Activated T-cell treated with anti-CD3 and anti-CD28 coated beads, Interleukin-2, amount 50 U/mL, for 24 hours (primary cell): ENCODE results near the gene ZNF497.
"Not testable (repeated sequence)": the region's sequence is repeated elsewhere in the genome, so short reads cannot be mapped to it uniquely, and the experiment has no call there.

Experiments used
- DNase-seq: peaks from one replicate; pipeline ENCODE4 v3.0.0-alpha.2; 2020
- H3K27ac Mint-ChIP-seq: 2 replicates; pipeline ENCODE4 v1.8.0; 2020; ENCODE audit warnings: mild to moderate bottlenecking, mixed read lengths
- H3K27me3 Mint-ChIP-seq: 2 replicates; pipeline ENCODE4 v1.8.0; 2020; ENCODE audit warnings: mixed read lengths
- H3K36me3 Mint-ChIP-seq: 2 replicates; pipeline ENCODE4 v1.8.0; 2020; ENCODE audit warnings: low read depth, mixed read lengths
- H3K4me1 Mint-ChIP-seq: 2 replicates; pipeline ENCODE4 v1.8.0; 2020; ENCODE audit warnings: low read depth, mixed read lengths
- H3K4me3 Mint-ChIP-seq: 2 replicates; pipeline ENCODE4 v1.8.0; 2020; ENCODE audit warnings: mild to moderate bottlenecking, moderate library complexity, mixed read lengths
- H3K9me3 Mint-ChIP-seq: 2 replicates; pipeline ENCODE4 v1.8.0; 2020; ENCODE audit warnings: mixed read lengths

Gene ZNF497

DNA sequence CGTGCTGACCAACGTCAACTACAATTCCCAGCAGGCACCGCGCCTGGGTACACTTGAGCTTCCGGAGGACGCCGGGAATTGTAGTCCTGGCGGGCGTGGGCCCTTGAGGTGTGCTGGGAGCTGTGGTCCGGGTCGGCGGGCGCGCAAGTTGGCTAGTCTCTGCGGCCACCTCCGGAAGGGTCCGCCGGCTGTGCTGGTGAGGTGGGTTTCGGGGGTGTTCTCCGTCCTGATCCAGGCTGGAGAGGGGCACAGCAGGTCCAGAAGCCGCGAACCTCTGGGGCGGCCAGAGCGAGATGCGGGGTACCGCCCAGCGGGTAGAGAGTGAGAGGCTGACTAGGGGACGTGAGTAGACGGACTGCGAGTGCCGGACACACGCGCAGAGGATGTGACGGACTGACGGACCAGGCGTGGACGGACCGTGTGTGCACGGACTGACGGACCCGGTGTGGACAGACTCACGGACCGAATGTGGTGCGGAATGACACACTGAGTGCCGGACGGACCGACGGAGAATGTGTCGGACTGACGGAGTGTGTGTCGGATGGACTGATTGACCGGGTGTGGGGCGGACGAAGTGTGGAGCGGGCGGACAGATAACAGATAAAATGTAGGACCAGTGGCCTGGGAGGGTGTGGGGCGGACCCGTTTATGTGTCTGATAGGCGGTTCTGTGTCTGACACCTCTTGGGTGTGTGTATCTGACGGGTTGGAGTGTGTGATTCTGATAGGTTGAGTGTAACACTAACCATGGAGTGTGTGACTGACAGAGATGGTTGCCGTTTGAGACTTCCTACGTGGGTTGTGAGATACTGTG lies 35.4 kb downstream of the ZNF497 start, which contains the start of gene ZSCAN22:
ZSCAN22 (plus strand) TSS at position 81 of the 813 bp plus-strand sequence. CDS start 7,809 bp downstream, outside the sequence.
- no peaks in the 10 kb centered on the region for H3K4me1 Mint-ChIP-seq
- no peaks in the 10 kb centered on the region for H3K9me3 Mint-ChIP-seq
- peaks cover 4% of the 10 kb centered on the region for H3K36me3 Mint-ChIP-seq
- H3K4me3 Mint-ChIP-seq, result no peak within 1 kb of the TSS
- no peaks in the 10 kb centered on the region for H3K27me3 Mint-ChIP-seq
- DNase-seq, result peak; percentile 92
- H3K27ac Mint-ChIP-seq, result no peak within 1 kb of the TSS

GRCh38 chr19:58326501-58326913 lies 36.0 kb downstream of the ZNF497 start:
- Mint-ChIP-seq H3K36me3 (peaks cover 7% of the 10 kb centered on the region), H3K9me3 (no peaks in the 10 kb centered on the region), H3K4me3 (no peak overlapping the region), H3K27ac (no peak overlapping the region), H3K4me1 (no peaks in the 10 kb centered on the region), H3K27me3 (no peaks in the 10 kb centered on the region)
- DNase-seq, result no peak

DNA sequence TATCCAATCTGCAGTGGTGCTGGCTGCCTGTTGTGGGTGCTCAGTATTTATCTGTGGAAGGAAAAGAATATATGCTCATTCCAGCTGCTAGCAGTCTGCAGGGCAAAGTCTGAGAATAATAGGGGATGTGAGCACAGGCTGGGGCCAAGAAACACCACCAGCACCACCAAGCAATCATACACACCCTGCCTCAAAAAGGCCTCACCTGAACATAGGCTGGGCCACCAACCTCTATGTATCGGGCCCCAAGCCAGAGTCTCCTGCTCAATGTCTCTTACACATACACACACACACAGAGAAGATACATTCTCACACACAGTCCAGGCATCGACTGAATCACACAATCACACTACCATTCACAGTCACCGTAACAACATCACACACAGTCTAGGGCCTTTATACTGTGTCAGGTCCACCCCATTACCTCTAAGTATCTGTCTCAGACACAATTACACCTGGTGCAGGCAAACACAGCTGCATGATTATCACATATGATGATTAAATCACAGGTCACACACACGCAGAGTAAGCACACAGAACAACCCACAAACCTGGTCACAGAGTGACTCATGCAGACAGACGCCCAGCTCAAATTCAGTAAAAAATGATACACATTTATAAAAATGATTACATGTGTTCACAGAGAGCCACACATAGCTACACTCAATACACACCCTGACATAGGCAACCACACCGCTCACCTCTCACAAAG lies 37.1 kb downstream of the ZNF497 start:
- no peak for DNase-seq
- H3K36me3 Mint-ChIP-seq, result peaks cover 7% of the 10 kb centered on the region
- H3K4me3 Mint-ChIP-seq, result no peak overlapping the region
- H3K27me3 Mint-ChIP-seq, result no peaks in the 10 kb centered on the region
- H3K4me1 Mint-ChIP-seq, result no peaks in the 10 kb centered on the region
- no peaks in the 10 kb centered on the region for H3K9me3 Mint-ChIP-seq
- H3K27ac Mint-ChIP-seq, result no peak overlapping the region

- no peaks in the 10 kb centered on the region for H3K4me1 Mint-ChIP-seq
- no peak overlapping the region for H3K4me3 Mint-ChIP-seq
- DNase-seq, result no peak
- peaks cover 34% of the 10 kb centered on the region for H3K36me3 Mint-ChIP-seq
- no peaks in the 10 kb centered on the region for H3K27me3 Mint-ChIP-seq
- H3K9me3 Mint-ChIP-seq, result no peaks in the 10 kb centered on the region
- H3K27ac Mint-ChIP-seq, result no peak overlapping the region
Measured at GRCh38 chr19:58319241-58319640, 43.3 kb downstream of the ZNF497 start.

DNA sequence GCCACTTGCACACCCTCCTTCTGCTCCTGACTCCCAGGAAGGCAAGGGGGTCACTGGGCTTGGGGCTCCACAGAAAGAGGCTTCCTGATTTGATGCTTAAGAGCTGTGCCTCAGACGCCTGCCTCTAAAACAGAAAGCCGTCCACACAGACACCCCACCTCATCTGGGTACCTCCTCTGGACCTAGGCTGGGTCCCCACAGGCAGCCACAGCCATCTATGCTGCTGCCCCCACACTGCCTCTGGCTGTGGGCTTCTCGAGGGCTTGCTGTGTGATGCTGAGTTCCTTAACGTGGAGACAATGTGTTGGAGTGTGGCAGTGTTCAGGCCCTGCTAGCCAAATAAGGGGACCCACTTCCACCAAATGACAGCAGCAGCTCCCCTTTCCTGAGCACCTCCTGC lies 44.3 kb downstream of the ZNF497 start:
- H3K9me3 Mint-ChIP-seq, result no peaks in the 10 kb centered on the region
- no peaks in the 10 kb centered on the region for H3K27me3 Mint-ChIP-seq
- H3K4me3 Mint-ChIP-seq, result no peak overlapping the region
- DNase-seq, result no peak
- H3K4me1 Mint-ChIP-seq, result no peaks in the 10 kb centered on the region
- H3K27ac Mint-ChIP-seq, result no peak overlapping the region
- H3K36me3 Mint-ChIP-seq, result peaks cover 43% of the 10 kb centered on the region

GRCh38 chr19:58317476-58318072 lies 45.0 kb downstream of the ZNF497 start:
- DNase-seq, result no peak
- Mint-ChIP-seq H3K36me3 (peaks cover 48% of the 10 kb centered on the region), H3K27me3 (no peaks in the 10 kb centered on the region), H3K9me3 (no peaks in the 10 kb centered on the region), H3K4me1 (no peaks in the 10 kb centered on the region), H3K4me3 (no peak overlapping the region), H3K27ac (no peak overlapping the region)

DNA sequence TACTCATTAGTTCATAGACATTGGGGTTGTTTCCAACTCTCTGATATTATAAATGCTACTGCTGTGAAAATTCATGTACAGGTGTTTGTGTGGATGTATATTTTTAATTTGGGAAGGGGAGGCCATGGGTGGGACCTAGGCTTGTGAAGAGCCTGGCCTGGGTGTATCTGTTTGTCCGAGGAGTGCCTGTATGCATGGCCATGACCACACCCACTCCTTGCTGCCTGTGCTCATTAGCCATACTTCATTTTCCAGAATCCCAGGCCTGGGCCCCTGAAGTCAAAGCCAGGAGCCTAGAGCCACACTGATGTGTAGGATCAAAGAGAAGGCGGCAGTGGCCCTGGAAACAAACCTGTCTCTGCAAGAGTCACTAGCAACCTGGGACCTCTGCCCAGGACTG lies 47.0 kb downstream of the ZNF497 start:
- DNase-seq, result no peak
- Mint-ChIP-seq H3K4me1 (no peaks in the 10 kb centered on the region), H3K9me3 (peaks cover 9% of the 10 kb centered on the region), H3K27me3 (no peaks in the 10 kb centered on the region), H3K27ac (no peak overlapping the region), H3K4me3 (no peak overlapping the region), H3K36me3 (peaks cover 63% of the 10 kb centered on the region)

DNA sequence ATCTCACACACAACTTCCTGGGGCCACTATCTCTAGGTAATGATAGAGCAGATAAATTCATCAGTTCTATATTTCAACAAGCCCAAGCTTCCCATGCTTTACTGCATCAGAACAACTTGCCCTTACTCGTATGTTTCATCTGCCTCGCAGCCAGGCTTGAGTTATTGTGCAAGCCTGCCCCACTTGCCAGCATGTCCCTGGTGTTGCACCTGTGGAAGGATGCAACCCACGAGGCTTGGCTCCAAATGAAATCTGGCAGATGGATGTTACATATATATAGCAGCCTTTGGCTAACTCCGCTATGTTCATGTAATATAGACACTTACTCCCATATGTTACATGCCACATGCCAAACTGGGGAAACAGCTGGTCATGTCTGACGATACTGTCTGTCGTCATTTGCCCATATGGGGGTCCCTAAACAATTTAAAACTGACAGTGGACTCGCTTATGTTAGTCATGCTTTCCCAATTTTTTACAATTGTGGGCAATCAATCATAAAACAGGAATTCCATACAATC lies 51.1 kb downstream of the ZNF497 start:
- H3K27me3 Mint-ChIP-seq, result no peaks in the 10 kb centered on the region
- no peak for DNase-seq
- no peak overlapping the region for H3K4me3 Mint-ChIP-seq
- no peak overlapping the region for H3K27ac Mint-ChIP-seq
- H3K9me3 Mint-ChIP-seq, result peaks cover 9% of the 10 kb centered on the region
- H3K36me3 Mint-ChIP-seq, result peaks cover 100% of the 10 kb centered on the region
- peaks cover 33% of the 10 kb centered on the region for H3K4me1 Mint-ChIP-seq

DNA sequence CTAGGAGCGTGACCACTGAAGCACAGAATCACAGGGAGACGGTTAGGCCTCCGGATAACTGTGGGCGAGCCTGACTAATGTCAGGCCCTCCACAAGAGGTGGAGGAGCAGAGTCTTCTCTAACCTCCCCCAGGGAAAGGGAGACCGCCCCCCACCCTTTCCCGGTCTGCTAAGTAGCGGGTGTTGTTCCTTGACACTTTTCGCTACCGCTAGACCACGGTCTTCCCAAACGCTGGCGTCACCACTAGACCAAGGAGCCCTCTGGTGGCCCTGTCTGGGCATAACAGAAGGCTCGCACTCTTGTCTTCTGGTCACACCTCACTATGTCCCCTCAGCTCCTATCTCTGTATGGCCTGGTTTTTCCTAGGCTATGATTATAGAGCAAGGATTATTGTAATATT lies 51.9 kb downstream of the ZNF497 start:
- H3K27ac Mint-ChIP-seq, H3K27me3 Mint-ChIP-seq, H3K4me3 Mint-ChIP-seq, H3K9me3 Mint-ChIP-seq: not testable (repeated sequence)
- H3K36me3 Mint-ChIP-seq, result peaks cover 100% of the 10 kb centered on the region
- H3K4me1 Mint-ChIP-seq, result peaks cover 39% of the 10 kb centered on the region
- peak; percentile 39 for DNase-seq

GRCh38 chr19:58307736-58308135 lies 54.8 kb downstream of the ZNF497 start:
- no peak for DNase-seq
- H3K27me3 Mint-ChIP-seq, result no peaks in the 10 kb centered on the region
- H3K27ac Mint-ChIP-seq, result peak overlapping the region; percentile 15
- peaks cover 24% of the 10 kb centered on the region for H3K9me3 Mint-ChIP-seq
- H3K4me3 Mint-ChIP-seq, result no peak overlapping the region
- H3K36me3 Mint-ChIP-seq, result peaks cover 93% of the 10 kb centered on the region
- H3K4me1 Mint-ChIP-seq, result peaks cover 53% of the 10 kb centered on the region

- peak overlapping the region; percentile 99 for H3K27ac Mint-ChIP-seq
- no peaks in the 10 kb centered on the region for H3K27me3 Mint-ChIP-seq
- peaks cover 53% of the 10 kb centered on the region for H3K4me1 Mint-ChIP-seq
- H3K9me3 Mint-ChIP-seq, result peaks cover 25% of the 10 kb centered on the region
- H3K4me3 Mint-ChIP-seq, result peak overlapping the region; percentile 99
- peaks cover 93% of the 10 kb centered on the region for H3K36me3 Mint-ChIP-seq
- DNase-seq, result no peak
Measured at GRCh38 chr19:58305932-58306323, 56.6 kb downstream of the ZNF497 start.

DNA sequence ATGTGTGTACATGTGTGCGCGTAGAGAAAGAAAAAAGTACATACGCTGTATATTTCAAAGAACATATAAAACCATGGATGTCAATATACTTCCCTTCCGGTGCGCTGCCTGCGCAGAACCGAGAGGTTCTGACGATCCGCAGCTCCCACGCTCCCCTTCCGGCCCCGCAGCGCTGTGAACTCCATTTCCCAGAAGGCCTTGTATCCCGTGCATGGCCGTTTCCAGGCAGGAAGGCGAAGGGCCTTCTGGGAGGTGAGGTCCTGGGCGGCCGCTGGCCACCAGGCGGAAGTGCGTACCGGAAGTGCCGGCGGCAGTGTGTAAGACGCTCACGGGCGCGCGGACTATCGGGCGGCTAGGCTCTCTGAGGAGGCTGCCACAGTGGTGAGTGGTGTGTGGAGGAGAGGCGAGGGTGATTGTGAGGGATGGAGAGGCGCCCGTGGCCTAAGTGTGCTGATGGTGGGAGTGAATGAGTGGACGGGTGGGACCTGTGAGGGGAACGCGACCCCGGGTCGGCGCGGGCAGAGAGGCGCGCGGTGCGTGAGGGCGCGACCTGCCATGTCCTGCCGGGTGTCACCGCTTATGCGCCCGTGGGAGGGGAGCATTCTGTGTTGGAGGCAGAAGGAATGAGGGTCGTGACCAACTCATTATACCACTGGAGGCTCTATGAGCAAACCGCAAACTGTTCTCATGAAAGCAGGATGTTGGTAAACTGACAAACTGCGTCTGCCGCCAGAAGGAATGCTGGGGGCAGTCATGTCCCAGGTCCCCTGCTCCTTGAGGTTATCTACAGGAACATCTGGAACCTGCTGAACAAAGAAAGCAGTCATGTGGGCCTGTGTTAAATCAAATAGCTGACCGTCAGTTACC lies 57.3 kb downstream of the ZNF497 start, which contains the start of gene ERVK3-1:
ERVK3-1 (plus strand) TSS at position 313 of the 867 bp plus-strand sequence. CDS start 6,792 bp downstream, outside the sequence.
- H3K27ac Mint-ChIP-seq, result peak within 1 kb of the TSS; percentile 99
- peaks cover 29% of the 10 kb centered on the region for H3K9me3 Mint-ChIP-seq
- H3K4me3 Mint-ChIP-seq, result peak within 1 kb of the TSS; percentile 99
- peaks cover 93% of the 10 kb centered on the region for H3K36me3 Mint-ChIP-seq
- peaks cover 52% of the 10 kb centered on the region for H3K4me1 Mint-ChIP-seq
- H3K27me3 Mint-ChIP-seq, result no peaks in the 10 kb centered on the region
- peak; percentile 93 for DNase-seq

DNA sequence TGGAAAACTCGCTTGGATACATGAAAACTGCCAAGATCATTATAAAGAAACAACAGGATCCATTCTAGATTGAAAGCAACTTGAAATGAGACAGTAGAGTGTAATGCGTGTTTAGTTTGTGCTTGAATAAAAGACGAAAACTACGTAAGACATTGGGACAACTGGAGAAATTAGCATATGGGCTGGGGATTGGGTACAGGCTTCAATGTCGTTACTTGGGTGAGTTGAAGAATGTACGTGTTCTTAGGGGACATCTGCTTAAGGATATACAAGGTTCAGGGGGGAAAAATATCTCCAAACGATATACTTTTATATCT lies 57.8 kb downstream of the ZNF497 start:
- Mint-ChIP-seq H3K27ac (peak overlapping the region; percentile 99), H3K9me3 (peaks cover 33% of the 10 kb centered on the region), H3K27me3 (no peaks in the 10 kb centered on the region), H3K36me3 (peaks cover 93% of the 10 kb centered on the region), H3K4me3 (peak overlapping the region; percentile 99), H3K4me1 (peaks cover 49% of the 10 kb centered on the region)
- no peak for DNase-seq
